ENCODE measurements around the gene C5orf46.

Gene C5orf46

DNA sequence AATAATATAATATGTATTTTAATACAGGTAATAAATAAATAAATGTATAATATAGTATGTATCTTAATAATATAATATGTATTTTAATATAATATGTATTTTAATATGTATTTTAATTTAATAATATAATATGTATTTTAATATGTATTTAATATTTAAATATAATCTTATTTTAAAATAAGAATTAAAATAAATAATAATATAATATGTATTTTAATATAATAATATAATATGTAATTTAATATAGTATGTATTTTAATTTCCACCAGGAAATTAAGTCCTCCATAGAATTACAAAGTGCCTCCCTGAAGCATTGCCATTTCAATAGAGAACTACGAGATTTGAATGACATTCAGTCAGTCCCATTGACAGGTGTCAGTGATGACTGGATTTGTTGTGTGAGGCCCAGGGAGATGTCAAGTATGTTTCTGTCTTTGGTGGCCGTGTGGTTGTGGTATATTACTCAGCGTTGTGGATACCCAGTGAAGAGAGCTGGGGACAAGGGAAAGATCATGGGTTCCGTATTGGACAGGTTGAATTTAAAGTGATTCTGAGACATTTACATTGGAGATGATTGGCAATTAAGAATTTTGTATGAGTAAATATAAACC is 14.2 kb upstream of the C5orf46 start:
- Histone ChIP-seq H3K4me1 (ENCODE audit: control insufficient read depth, insufficient read depth, low read length) (no peaks in the 10 kb centered on the region), H3K9me3 (ENCODE audit: control insufficient read depth in 2 of 2, low read length in 2 of 2) (no peaks in the 10 kb centered on the region), H3K4me3 (ENCODE audit: low read length in 2 of 2) (no peak overlapping the region), H3K27me3 (ENCODE audit: control insufficient read depth in 1 of 2, insufficient read depth in 2 of 2, low read length in 2 of 2) (no peaks in the 10 kb centered on the region), H3K27ac (ENCODE audit: low read length) (no peak overlapping the region), H3K9ac (ENCODE audit: low read length in 2 of 2) (no peak overlapping the region), H3K36me3 (ENCODE audit: control insufficient read depth in 2 of 2, insufficient read depth in 2 of 2, low read length in 2 of 2) (no peaks in the 10 kb centered on the region)

GRCh38 chr5:147918899-147919298 is 12.6 kb upstream of the C5orf46 start:
- Histone ChIP-seq H3K9ac (ENCODE audit: low read length in 2 of 2) (no peak overlapping the region), H3K27me3 (ENCODE audit: control insufficient read depth in 1 of 2, insufficient read depth in 2 of 2, low read length in 2 of 2) (no peaks in the 10 kb centered on the region), H3K9me3 (ENCODE audit: control insufficient read depth in 2 of 2, low read length in 2 of 2) (no peaks in the 10 kb centered on the region), H3K36me3 (ENCODE audit: control insufficient read depth in 2 of 2, insufficient read depth in 2 of 2, low read length in 2 of 2) (no peaks in the 10 kb centered on the region), H3K4me3 (ENCODE audit: low read length in 2 of 2) (no peak overlapping the region), H3K27ac (ENCODE audit: low read length) (no peak overlapping the region), H3K4me1 (ENCODE audit: control insufficient read depth, insufficient read depth, low read length) (no peaks in the 10 kb centered on the region)

DNA sequence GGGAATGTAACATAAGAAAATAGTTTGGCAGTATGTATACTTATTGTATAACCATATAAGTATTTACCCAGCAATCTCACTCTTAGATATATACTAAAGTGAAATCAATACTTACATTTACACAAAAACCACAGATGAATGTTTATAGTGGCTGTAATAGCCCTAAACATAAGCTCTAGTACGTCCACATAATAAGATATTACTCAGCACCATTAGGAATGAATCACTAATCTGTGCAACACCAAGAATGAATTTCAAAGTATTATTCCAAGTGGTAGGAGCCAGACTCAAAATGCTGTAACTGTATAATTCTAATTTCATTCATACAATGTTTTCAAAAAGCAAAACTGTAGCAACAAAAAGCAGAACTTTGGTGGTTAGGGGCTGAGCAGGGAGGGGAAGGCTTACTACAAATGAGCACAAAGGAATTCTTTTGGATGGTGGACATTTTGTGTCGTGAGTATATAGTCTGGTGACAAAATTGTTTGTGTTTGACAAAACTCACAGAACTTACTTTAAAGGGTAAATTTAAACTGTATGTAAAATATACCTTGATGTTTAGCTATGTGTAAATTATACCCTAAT is 11.9 kb upstream of the C5orf46 start:
- Histone ChIP-seq H3K9me3 (ENCODE audit: control insufficient read depth in 2 of 2, low read length in 2 of 2) (no peaks in the 10 kb centered on the region), H3K9ac (ENCODE audit: low read length in 2 of 2) (no peak overlapping the region), H3K36me3 (ENCODE audit: control insufficient read depth in 2 of 2, insufficient read depth in 2 of 2, low read length in 2 of 2) (no peaks in the 10 kb centered on the region), H3K4me3 (ENCODE audit: low read length in 2 of 2) (no peak overlapping the region), H3K27me3 (ENCODE audit: control insufficient read depth in 1 of 2, insufficient read depth in 2 of 2, low read length in 2 of 2) (no peaks in the 10 kb centered on the region), H3K27ac (ENCODE audit: low read length) (no peak overlapping the region), H3K4me1 (ENCODE audit: control insufficient read depth, insufficient read depth, low read length) (no peaks in the 10 kb centered on the region)

DNA sequence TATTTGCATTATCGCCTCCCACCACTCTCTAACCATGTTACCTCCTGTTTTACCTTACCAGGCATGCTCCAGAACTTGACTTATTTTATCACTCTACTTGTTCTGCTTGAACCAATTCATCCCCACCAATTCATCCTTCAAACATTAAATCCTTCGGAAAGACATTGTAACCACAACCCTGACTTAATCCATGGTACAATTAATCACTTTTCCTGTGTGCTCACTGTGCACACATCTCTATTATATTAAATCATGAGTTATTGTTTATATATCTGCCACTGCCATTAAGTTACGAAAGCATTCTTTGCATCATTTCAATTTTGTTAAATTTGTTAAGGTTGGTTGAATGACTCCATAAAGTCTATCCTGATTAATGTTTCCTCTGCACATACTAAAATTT is 7.4 kb upstream of the C5orf46 start:
- no peak overlapping the region for H3K4me3 ChIP-seq (ENCODE audit: low read length in 2 of 2)
- H3K9ac ChIP-seq (ENCODE audit: low read length in 2 of 2) = no peak overlapping the region
- H3K9me3 ChIP-seq (ENCODE audit: control insufficient read depth in 2 of 2, low read length in 2 of 2) = no peaks in the 10 kb centered on the region

DNA sequence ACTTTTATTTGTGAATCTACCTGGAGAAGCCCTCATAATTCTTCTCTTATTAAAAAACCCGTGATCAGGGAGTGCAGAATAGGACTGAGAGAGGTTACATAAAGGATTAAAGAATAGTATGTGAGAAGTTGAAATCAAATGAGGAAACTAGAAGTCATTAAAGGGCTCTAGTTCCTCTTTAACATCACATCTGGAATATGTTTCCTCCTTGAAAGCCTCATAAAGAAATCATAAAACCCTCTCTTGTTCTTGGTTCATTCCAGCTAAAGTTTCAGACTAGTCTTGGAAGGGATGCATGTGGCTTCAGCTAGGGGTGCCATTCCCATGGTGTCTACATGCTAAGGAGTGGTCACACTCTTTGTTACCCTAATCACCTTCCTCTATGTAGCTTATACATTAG is 5.7 kb upstream of the C5orf46 start:
- H3K9me3 ChIP-seq (ENCODE audit: control insufficient read depth in 2 of 2, low read length in 2 of 2) = no peaks in the 10 kb centered on the region
- H3K36me3 ChIP-seq (ENCODE audit: control insufficient read depth in 2 of 2, insufficient read depth in 2 of 2, low read length in 2 of 2) = no peaks in the 10 kb centered on the region
- H3K4me3 ChIP-seq (ENCODE audit: low read length in 2 of 2) = no peak overlapping the region
- H3K27ac ChIP-seq (ENCODE audit: low read length) = no peak overlapping the region
- no peak overlapping the region for H3K9ac ChIP-seq (ENCODE audit: low read length in 2 of 2)
- H3K4me1 ChIP-seq (ENCODE audit: control insufficient read depth, insufficient read depth, low read length) = no peaks in the 10 kb centered on the region
- no peaks in the 10 kb centered on the region for H3K27me3 ChIP-seq (ENCODE audit: control insufficient read depth in 1 of 2, insufficient read depth in 2 of 2, low read length in 2 of 2)

More for the DNA sequence above, 7.4 kb upstream of the C5orf46 start:
- Histone ChIP-seq H3K4me1 (ENCODE audit: control insufficient read depth, insufficient read depth, low read length) (no peaks in the 10 kb centered on the region), H3K36me3 (ENCODE audit: control insufficient read depth in 2 of 2, insufficient read depth in 2 of 2, low read length in 2 of 2) (no peaks in the 10 kb centered on the region), H3K27me3 (ENCODE audit: control insufficient read depth in 1 of 2, insufficient read depth in 2 of 2, low read length in 2 of 2) (no peaks in the 10 kb centered on the region), H3K27ac (ENCODE audit: low read length) (no peak overlapping the region)

GRCh38 chr5:147911427-147911826 is 5.1 kb upstream of the C5orf46 start:
- no peaks in the 10 kb centered on the region for H3K4me1 ChIP-seq (ENCODE audit: control insufficient read depth, insufficient read depth, low read length)
- no peaks in the 10 kb centered on the region for H3K27me3 ChIP-seq (ENCODE audit: control insufficient read depth in 1 of 2, insufficient read depth in 2 of 2, low read length in 2 of 2)
- no peak overlapping the region for H3K4me3 ChIP-seq (ENCODE audit: low read length in 2 of 2)
- H3K9ac ChIP-seq (ENCODE audit: low read length in 2 of 2) = no peak overlapping the region
- H3K27ac ChIP-seq (ENCODE audit: low read length) = no peak overlapping the region
- no peaks in the 10 kb centered on the region for H3K9me3 ChIP-seq (ENCODE audit: control insufficient read depth in 2 of 2, low read length in 2 of 2)
- no peaks in the 10 kb centered on the region for H3K36me3 ChIP-seq (ENCODE audit: control insufficient read depth in 2 of 2, insufficient read depth in 2 of 2, low read length in 2 of 2)

GRCh38 chr5:147904110-147904509 is 2.2 kb downstream of the C5orf46 start:
- Histone ChIP-seq H3K36me3 (ENCODE audit: control insufficient read depth in 2 of 2, insufficient read depth in 2 of 2, low read length in 2 of 2) (no peaks in the 10 kb centered on the region), H3K27ac (ENCODE audit: low read length) (no peak overlapping the region), H3K9me3 (ENCODE audit: control insufficient read depth in 2 of 2, low read length in 2 of 2) (no peaks in the 10 kb centered on the region), H3K4me1 (ENCODE audit: control insufficient read depth, insufficient read depth, low read length) (no peaks in the 10 kb centered on the region), H3K9ac (ENCODE audit: low read length in 2 of 2) (no peak overlapping the region), H3K27me3 (ENCODE audit: control insufficient read depth in 1 of 2, insufficient read depth in 2 of 2, low read length in 2 of 2) (no peaks in the 10 kb centered on the region), H3K4me3 (ENCODE audit: low read length in 2 of 2) (no peak overlapping the region)

DNA sequence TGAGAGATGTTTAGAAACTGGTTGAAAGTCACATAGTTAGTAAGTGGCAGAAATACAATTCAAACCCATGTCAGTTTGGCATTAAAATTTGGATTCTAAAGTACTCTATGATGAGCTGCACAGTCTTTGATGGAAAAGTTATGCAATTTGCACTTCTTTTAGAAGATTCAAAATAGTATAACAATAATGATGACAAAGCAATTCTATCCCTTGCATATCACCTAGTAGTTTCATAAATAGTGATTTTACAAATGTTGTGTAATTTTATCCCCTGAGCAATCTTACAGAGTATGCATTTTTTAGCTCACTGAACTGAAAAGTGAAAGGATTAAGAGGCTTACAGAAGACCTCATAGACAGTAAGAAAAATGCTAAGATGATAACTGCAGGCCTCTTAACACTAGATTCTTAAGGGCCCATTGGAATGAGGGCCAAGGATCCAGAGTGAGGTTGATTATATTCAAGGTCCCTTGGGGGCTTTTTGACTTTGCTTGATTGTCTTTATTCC is 3.7 kb downstream of the C5orf46 start:
- Histone ChIP-seq H3K9ac (ENCODE audit: low read length in 2 of 2) (no peak overlapping the region), H3K36me3 (ENCODE audit: control insufficient read depth in 2 of 2, insufficient read depth in 2 of 2, low read length in 2 of 2) (no peaks in the 10 kb centered on the region), H3K27me3 (ENCODE audit: control insufficient read depth in 1 of 2, insufficient read depth in 2 of 2, low read length in 2 of 2) (no peaks in the 10 kb centered on the region), H3K4me1 (ENCODE audit: control insufficient read depth, insufficient read depth, low read length) (no peaks in the 10 kb centered on the region), H3K27ac (ENCODE audit: low read length) (no peak overlapping the region), H3K9me3 (ENCODE audit: control insufficient read depth in 2 of 2, low read length in 2 of 2) (no peaks in the 10 kb centered on the region), H3K4me3 (ENCODE audit: low read length in 2 of 2) (no peak overlapping the region)

DNA sequence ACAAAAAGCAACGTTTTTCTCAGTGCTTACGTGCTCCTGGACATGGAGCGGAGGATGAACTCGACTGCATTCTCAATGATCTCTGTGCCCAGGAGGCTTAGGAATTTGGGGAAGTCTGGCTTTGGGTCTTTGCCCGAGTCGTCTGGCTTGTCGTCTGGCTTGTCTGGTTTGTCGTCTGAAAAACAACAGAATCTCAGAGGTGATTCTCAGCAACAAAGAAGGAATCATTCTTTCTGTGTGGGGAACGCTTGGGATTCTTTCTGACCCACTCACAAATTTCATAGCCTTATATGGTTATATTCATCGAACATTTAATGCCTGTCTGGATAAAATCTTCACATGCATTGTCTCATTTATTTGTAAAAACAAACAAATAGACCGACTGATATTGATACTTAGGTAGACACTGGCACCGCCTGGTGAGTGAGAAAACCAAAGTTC is 4.7 kb downstream of the C5orf46 start:
- H3K27me3 ChIP-seq (ENCODE audit: control insufficient read depth in 1 of 2, insufficient read depth in 2 of 2, low read length in 2 of 2) = no peaks in the 10 kb centered on the region
- no peaks in the 10 kb centered on the region for H3K4me1 ChIP-seq (ENCODE audit: control insufficient read depth, insufficient read depth, low read length)
- H3K36me3 ChIP-seq (ENCODE audit: control insufficient read depth in 2 of 2, insufficient read depth in 2 of 2, low read length in 2 of 2) = no peaks in the 10 kb centered on the region
- H3K9me3 ChIP-seq (ENCODE audit: control insufficient read depth in 2 of 2, low read length in 2 of 2) = no peaks in the 10 kb centered on the region
- H3K27ac ChIP-seq (ENCODE audit: low read length) = no peak overlapping the region
- no peak overlapping the region for H3K9ac ChIP-seq (ENCODE audit: low read length in 2 of 2)
- no peak overlapping the region for H3K4me3 ChIP-seq (ENCODE audit: low read length in 2 of 2)

DNA sequence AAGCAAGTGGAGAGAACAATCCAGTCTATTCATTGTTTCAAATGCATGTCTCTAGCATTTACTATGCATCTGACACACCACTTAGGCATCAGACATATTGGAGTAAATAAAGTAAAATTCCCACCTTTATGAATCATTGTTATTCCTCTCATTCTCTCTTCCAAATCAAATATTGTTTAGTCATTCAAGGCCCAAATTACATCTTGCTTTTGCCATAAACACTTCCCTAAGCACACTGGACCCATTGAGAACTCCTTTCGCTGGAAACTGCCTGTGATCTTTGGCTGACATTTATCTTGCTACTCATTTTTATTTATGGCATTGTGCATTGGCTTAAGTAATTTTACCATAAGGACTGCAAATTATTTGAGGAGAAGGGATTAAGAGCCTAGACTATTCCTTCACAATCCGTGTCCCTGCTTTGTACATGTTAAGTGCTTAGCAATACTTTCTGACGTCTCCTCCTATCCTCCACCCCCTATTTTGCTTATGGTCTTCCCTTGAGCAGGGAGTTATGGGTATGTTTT is 7.4 kb downstream of the C5orf46 start:
- no peaks in the 10 kb centered on the region for H3K9me3 ChIP-seq (ENCODE audit: control insufficient read depth in 2 of 2, low read length in 2 of 2)
- H3K27ac ChIP-seq (ENCODE audit: low read length) = no peak overlapping the region

GRCh38 chr5:147895864-147896263 is 10.5 kb downstream of the C5orf46 start:
- no peak overlapping the region for H3K27ac ChIP-seq (ENCODE audit: low read length)

More for the DNA sequence above, 7.4 kb downstream of the C5orf46 start:
- Histone ChIP-seq H3K27me3 (ENCODE audit: control insufficient read depth in 1 of 2, insufficient read depth in 2 of 2, low read length in 2 of 2) (no peaks in the 10 kb centered on the region), H3K4me1 (ENCODE audit: control insufficient read depth, insufficient read depth, low read length) (no peaks in the 10 kb centered on the region), H3K9ac (ENCODE audit: low read length in 2 of 2) (no peak overlapping the region), H3K36me3 (ENCODE audit: control insufficient read depth in 2 of 2, insufficient read depth in 2 of 2, low read length in 2 of 2) (no peaks in the 10 kb centered on the region), H3K4me3 (ENCODE audit: low read length in 2 of 2) (no peak overlapping the region)

More at GRCh38 chr5:147895864-147896263, 10.5 kb downstream of the C5orf46 start:
- no peak overlapping the region for H3K9ac ChIP-seq (ENCODE audit: low read length in 2 of 2)
- H3K4me3 ChIP-seq (ENCODE audit: low read length in 2 of 2) = no peak overlapping the region
- no peaks in the 10 kb centered on the region for H3K27me3 ChIP-seq (ENCODE audit: control insufficient read depth in 1 of 2, insufficient read depth in 2 of 2, low read length in 2 of 2)
- H3K4me1 ChIP-seq (ENCODE audit: control insufficient read depth, insufficient read depth, low read length) = no peaks in the 10 kb centered on the region
- H3K36me3 ChIP-seq (ENCODE audit: control insufficient read depth in 2 of 2, insufficient read depth in 2 of 2, low read length in 2 of 2) = no peaks in the 10 kb centered on the region
- no peaks in the 10 kb centered on the region for H3K9me3 ChIP-seq (ENCODE audit: control insufficient read depth in 2 of 2, low read length in 2 of 2)
